Measurements from ENCODE around the gene KRTAP10-12. TPM values are rescaled to one million over a fixed set of nuclear protein-coding genes. Genes with fewer than 3 reads are reported as not detected.

KRTAP10-12 gene
- polyA plus RNA-seq, 1 of the 3 experiments (the other 2 are of a cell fraction): not detected

- POLR2A ChIA-PET: no interaction called here
Observed at GRCh38 chr21:44732956-44733355, 36.0 kb downstream of the KRTAP10-12 start.

GRCh38 chr21:44734026-44734745 is 37.2 kb downstream of the KRTAP10-12 start:
- Histone ChIP-seq H3K9me2 (no peaks in the 10 kb centered on the region), H3K4me3 (ENCODE audit: low read depth in 2 of 2, low read length in 1 of 2) (no peak overlapping the region), H3K27ac (ENCODE audit: low read depth in 2 of 2, low read length in 1 of 2) (no peak overlapping the region), H3K4me2 (no peak overlapping the region), H3K4me1 (ENCODE audit: control insufficient read depth in 1 of 2, insufficient read depth in 2 of 2, low read depth in 1 of 2, low read length in 1 of 2) (no peaks in the 10 kb centered on the region), H2AFZ (ENCODE audit: low read depth) (no peak overlapping the region), H4K20me1 (ENCODE audit: insufficient read depth) (no peaks in the 10 kb centered on the region), H3K79me2 (ENCODE audit: insufficient read depth) (no peaks in the 10 kb centered on the region), H3K9ac (no peak overlapping the region), H3F3A (replicated peaks; ENCODE audit: insufficient read depth) (no peaks in the 10 kb centered on the region), H3K9me3 (peaks cover 10% of the 10 kb centered on the region; the same call in 1 of the 2 replicates), H3K27me3 (ENCODE audit: insufficient read depth) (peaks cover 15% of the 10 kb centered on the region; the same call in 1 of the 2 replicates), H3K36me3 (replicated peaks in 1 of 2; ENCODE audit: control insufficient read depth in 1 of 2, insufficient read depth in 2 of 2, low read length in 1 of 2) (no peaks in the 10 kb centered on the region)
- WGBS (ENCODE audit: low lambda C conversion rate): 45% methylated on average over 19 of the region's 21 CpGs
- no peak for DNase-seq
- TF ChIP-seq RFX5 (IDR thresholded peaks at IDR 0.05; ENCODE audit: low read length) (no peak), GABPA (IDR thresholded peaks at IDR 0.05; ENCODE audit: low read depth) (no peak), YY1 (IDR thresholded peaks at IDR 0.05; ENCODE audit: low read depth) (no peak)
- CTCF ChIA-PET: interaction anchor here (1.0 to 1.2 kb wide), 2 partner anchors 9 to 14 kb away, joined by 3 read pairs; no protein-coding TSS in a partner anchor
- POLR2A ChIA-PET: no interaction called here

More at GRCh38 chr21:44732956-44733355, 36.0 kb downstream of the KRTAP10-12 start:
- H4K20me1 ChIP-seq (ENCODE audit: insufficient read depth): no peaks in the 10 kb centered on the region
- CTCF ChIA-PET: interaction anchor here (1.0 to 1.2 kb wide), 2 partner anchors 10 to 13 kb away, joined by 3 read pairs; no protein-coding TSS in a partner anchor
- no peaks in the 10 kb centered on the region for H3F3A ChIP-seq (replicated peaks; ENCODE audit: insufficient read depth)
- TF ChIP-seq USF2 (IDR thresholded peaks at IDR 0.05; ENCODE audit: borderline replicate concordance, low read depth, low read length) (no peak), TAF1 (IDR thresholded peaks at IDR 0.05; ENCODE audit: borderline replicate concordance, low read depth, low read length) (no peak), MEF2A (IDR thresholded peaks at IDR 0.05; ENCODE audit: borderline replicate concordance, low read depth) (no peak), NFIC (IDR thresholded peaks at IDR 0.05; ENCODE audit: borderline replicate concordance) (no peak), ELF1 (IDR thresholded peaks at IDR 0.05) (no peak), FOXM1 (IDR thresholded peaks at IDR 0.05; ENCODE audit: low read depth) (no peak), RAD21 (IDR thresholded peaks at IDR 0.05; ENCODE audit: low read length) (no peak)
- peaks cover 7% of the 10 kb centered on the region; the same call in 1 of the 2 replicates for H3K9me3 ChIP-seq
- H3K9me2 ChIP-seq: no peaks in the 10 kb centered on the region
- no peak overlapping the region for H3K9ac ChIP-seq
- WGBS (ENCODE audit: low lambda C conversion rate): 36% methylated on average over 4 of the region's 11 CpGs
- DNase-seq: no peak
- H3K27me3 ChIP-seq (ENCODE audit: insufficient read depth): peaks cover 22% of the 10 kb centered on the region; the same call in 1 of the 2 replicates
- H3K4me3 ChIP-seq (ENCODE audit: low read depth in 2 of 2, low read length in 1 of 2): no peak overlapping the region
- H3K27ac ChIP-seq (ENCODE audit: low read depth in 2 of 2, low read length in 1 of 2): no peak overlapping the region
- no peaks in the 10 kb centered on the region for H3K4me1 ChIP-seq (ENCODE audit: control insufficient read depth in 1 of 2, insufficient read depth in 2 of 2, low read depth in 1 of 2, low read length in 1 of 2)
- no peaks in the 10 kb centered on the region for H3K36me3 ChIP-seq (replicated peaks in 1 of 2; ENCODE audit: control insufficient read depth in 1 of 2, insufficient read depth in 2 of 2, low read length in 1 of 2)
- no peaks in the 10 kb centered on the region for H3K79me2 ChIP-seq (ENCODE audit: insufficient read depth)
- no peak overlapping the region for H3K4me2 ChIP-seq
- H2AFZ ChIP-seq (ENCODE audit: low read depth): no peak overlapping the region

GRCh38 chr21:44734841-44735240 is 37.9 kb downstream of the KRTAP10-12 start:
- Histone ChIP-seq H3K4me1 (ENCODE audit: control insufficient read depth in 1 of 2, insufficient read depth in 2 of 2, low read depth in 1 of 2, low read length in 1 of 2) (no peaks in the 10 kb centered on the region), H3K27me3 (ENCODE audit: insufficient read depth) (peaks cover 11% of the 10 kb centered on the region; the same call in 1 of the 2 replicates), H3K9me2 (no peaks in the 10 kb centered on the region), H3K36me3 (replicated peaks in 1 of 2; ENCODE audit: control insufficient read depth in 1 of 2, insufficient read depth in 2 of 2, low read length in 1 of 2) (no peaks in the 10 kb centered on the region), H3F3A (replicated peaks; ENCODE audit: insufficient read depth) (no peaks in the 10 kb centered on the region), H3K9ac (no peak overlapping the region), H4K20me1 (ENCODE audit: insufficient read depth) (no peaks in the 10 kb centered on the region), H3K9me3 (peaks cover 10% of the 10 kb centered on the region; the same call in 1 of the 2 replicates), H3K4me2 (no peak overlapping the region), H3K79me2 (ENCODE audit: insufficient read depth) (no peaks in the 10 kb centered on the region), H3K27ac (ENCODE audit: low read depth in 2 of 2, low read length in 1 of 2) (no peak overlapping the region), H3K4me3 (ENCODE audit: low read depth in 2 of 2, low read length in 1 of 2) (no peak overlapping the region), H2AFZ (ENCODE audit: low read depth) (no peak overlapping the region)
- DNase-seq: no peak
- CTCF ChIA-PET: interaction anchor here (1.8 kb wide), 1 partner anchor 59 kb away, joined by 7 read pairs; no protein-coding TSS in a partner anchor
- POLR2A ChIA-PET: no interaction called here
- 81% methylated on average over 8 of the region's 17 CpGs for WGBS (ENCODE audit: low lambda C conversion rate)
- TF ChIP-seq FOXJ3 (CRISPR knock-in tag; IDR thresholded peaks at IDR 0.05): no peak
- TF ChIP-seq USF2 (IDR thresholded peaks at IDR 0.05; ENCODE audit: borderline replicate concordance, low read depth, low read length): no peak
- no peak for TF ChIP-seq FOXM1 (IDR thresholded peaks at IDR 0.05; ENCODE audit: low read depth)
- TF ChIP-seq FOSL2 (IDR thresholded peaks at IDR 0.05; ENCODE audit: borderline replicate concordance, low read depth): no peak
- no peak for TF ChIP-seq SIN3A (IDR thresholded peaks at IDR 0.05; ENCODE audit: borderline replicate concordance, low read depth, low read length)
- no peak for TF ChIP-seq SMC3 (IDR thresholded peaks at IDR 0.05; ENCODE audit: low read depth, low read length)
- TF ChIP-seq CTCF (IDR thresholded peaks at IDR 0.05): no peak
- TF ChIP-seq YY1 (IDR thresholded peaks at IDR 0.05; ENCODE audit: low read depth): no peak
- no peak for TF ChIP-seq POLR2AphosphoS5 (IDR thresholded peaks at IDR 0.05; ENCODE audit: low read depth, low read length)
- TF ChIP-seq MAX (IDR thresholded peaks at IDR 0.05; ENCODE audit: low read depth): no peak

All from SK-N-SH (cell line).